HG03039 (cell line): Measurements from ENCODE around the gene MAP3K5.
A peak's percentile ranks its signal among the peaks of the same experiment; 100 is the strongest.

Source experiments
- ATAC-seq: cut with Tn5 transposase; IDR thresholded peaks from one replicate; pipeline ENCODE4 v1.9.1; 2021; ENCODE audit warnings: mild to moderate bottlenecking, moderate library complexity; ENCODE audit not compliant: unreplicated experiment

Gene MAP3K5

GRCh38 chr6:136654086-136654485, 138.2 kb downstream of the MAP3K5 start:
- no peak for ATAC-seq

GRCh38 chr6:136652656-136653055, 139.6 kb downstream of the MAP3K5 start:
- ATAC-seq = no peak

- ATAC-seq = no peak
These were observed 140.3 kb downstream of the MAP3K5 start for GRCh38 chr6:136651982-136652381.

- ATAC-seq = peak; percentile 57
These were observed 144.9 kb downstream of the MAP3K5 start for GRCh38 chr6:136647363-136647852.

- no peak for ATAC-seq
These were observed 145.9 kb downstream of the MAP3K5 start for GRCh38 chr6:136646377-136646776.

GRCh38 chr6:136644597-136644952, 147.7 kb downstream of the MAP3K5 start:
- no peak for ATAC-seq

GRCh38 chr6:136643850-136644596, 148.3 kb downstream of the MAP3K5 start:
- no peak for ATAC-seq

GRCh38 chr6:136641873-136642465, 150.3 kb downstream of the MAP3K5 start:
- ATAC-seq = no peak

- no peak for ATAC-seq
These were observed 151.1 kb downstream of the MAP3K5 start for GRCh38 chr6:136641166-136641565.

- no peak for ATAC-seq
These were observed 152.0 kb downstream of the MAP3K5 start for GRCh38 chr6:136640132-136640915.

GRCh38 chr6:136639702-136640101, 152.6 kb downstream of the MAP3K5 start:
- no peak for ATAC-seq

- no peak for ATAC-seq
These were observed 156.7 kb downstream of the MAP3K5 start for GRCh38 chr6:136635615-136636014.

- no peak for ATAC-seq
These were observed 158.9 kb downstream of the MAP3K5 start for GRCh38 chr6:136633355-136633754.

GRCh38 chr6:136628996-136629395, 163.3 kb downstream of the MAP3K5 start:
- ATAC-seq = no peak

- no peak for ATAC-seq
These were observed 165.1 kb downstream of the MAP3K5 start for GRCh38 chr6:136627191-136627590.

GRCh38 chr6:136625293-136625692, 167.0 kb downstream of the MAP3K5 start:
- ATAC-seq = no peak

GRCh38 chr6:136624347-136624746, 167.9 kb downstream of the MAP3K5 start:
- no peak for ATAC-seq

- ATAC-seq = no peak
These were observed 174.2 kb downstream of the MAP3K5 start for GRCh38 chr6:136618086-136618485.

- no peak for ATAC-seq
These were observed 175.8 kb downstream of the MAP3K5 start for GRCh38 chr6:136616527-136616926.

- ATAC-seq = no peak
These were observed 177.3 kb downstream of the MAP3K5 start for GRCh38 chr6:136614994-136615393.

- ATAC-seq = no peak
These were observed 177.9 kb downstream of the MAP3K5 start for GRCh38 chr6:136614350-136614749.

GRCh38 chr6:136613477-136613876, 178.8 kb downstream of the MAP3K5 start:
- no peak for ATAC-seq
